NOMO-1 treated with dmso at 0.1 percent for 144 hours (cell line): ENCODE results near the gene SATB1.
"Not testable (repeated sequence)": the region's sequence is repeated elsewhere in the genome, so short reads cannot be mapped to it uniquely, and the experiment has no call there.

Source experiments
- DNase-seq: peaks from one replicate; lab custom pipeline; 2025; ENCODE audit not compliant: unreplicated experiment; lab: John Stamatoyannopoulos, UW

Gene SATB1

DNA sequence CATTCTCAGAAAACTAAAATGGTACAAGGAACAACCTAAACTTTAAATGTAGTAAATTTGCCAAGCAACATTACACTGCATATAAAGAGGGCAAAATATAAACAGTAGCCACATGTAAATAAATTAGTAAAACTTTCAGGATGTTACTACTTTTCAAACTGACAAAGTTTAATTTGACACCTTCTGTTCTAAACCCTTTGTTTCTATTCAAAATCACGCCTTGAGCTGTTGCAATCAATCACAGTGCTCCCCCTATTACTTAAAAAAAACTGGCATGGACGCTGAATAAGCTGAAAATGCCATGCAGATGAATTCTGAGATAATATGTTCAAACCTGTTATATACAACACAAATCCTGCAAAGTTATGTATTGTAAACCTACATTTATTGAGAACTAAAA, 69.3 kb downstream of the SATB1 start:
- DNase-seq: no peak

DNA sequence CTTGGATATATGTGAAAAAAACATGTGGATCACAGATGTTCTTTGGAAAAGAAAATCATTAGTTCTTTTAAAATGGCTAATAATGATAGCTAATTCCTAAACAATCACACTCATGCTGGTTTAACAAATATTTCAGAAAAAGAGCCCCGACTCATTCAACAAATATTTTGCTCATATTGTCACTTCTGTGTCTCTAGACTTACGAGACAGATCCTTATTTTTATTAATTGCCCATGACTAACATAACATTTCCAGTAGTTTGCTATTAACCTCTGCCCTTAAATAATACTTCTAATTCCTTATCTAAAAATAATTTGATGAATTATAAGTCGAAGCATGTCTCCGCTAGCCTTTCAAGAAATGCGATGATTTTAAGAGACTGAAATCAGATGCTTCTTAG, 70.4 kb downstream of the SATB1 start:
- DNase-seq: no peak

DNA sequence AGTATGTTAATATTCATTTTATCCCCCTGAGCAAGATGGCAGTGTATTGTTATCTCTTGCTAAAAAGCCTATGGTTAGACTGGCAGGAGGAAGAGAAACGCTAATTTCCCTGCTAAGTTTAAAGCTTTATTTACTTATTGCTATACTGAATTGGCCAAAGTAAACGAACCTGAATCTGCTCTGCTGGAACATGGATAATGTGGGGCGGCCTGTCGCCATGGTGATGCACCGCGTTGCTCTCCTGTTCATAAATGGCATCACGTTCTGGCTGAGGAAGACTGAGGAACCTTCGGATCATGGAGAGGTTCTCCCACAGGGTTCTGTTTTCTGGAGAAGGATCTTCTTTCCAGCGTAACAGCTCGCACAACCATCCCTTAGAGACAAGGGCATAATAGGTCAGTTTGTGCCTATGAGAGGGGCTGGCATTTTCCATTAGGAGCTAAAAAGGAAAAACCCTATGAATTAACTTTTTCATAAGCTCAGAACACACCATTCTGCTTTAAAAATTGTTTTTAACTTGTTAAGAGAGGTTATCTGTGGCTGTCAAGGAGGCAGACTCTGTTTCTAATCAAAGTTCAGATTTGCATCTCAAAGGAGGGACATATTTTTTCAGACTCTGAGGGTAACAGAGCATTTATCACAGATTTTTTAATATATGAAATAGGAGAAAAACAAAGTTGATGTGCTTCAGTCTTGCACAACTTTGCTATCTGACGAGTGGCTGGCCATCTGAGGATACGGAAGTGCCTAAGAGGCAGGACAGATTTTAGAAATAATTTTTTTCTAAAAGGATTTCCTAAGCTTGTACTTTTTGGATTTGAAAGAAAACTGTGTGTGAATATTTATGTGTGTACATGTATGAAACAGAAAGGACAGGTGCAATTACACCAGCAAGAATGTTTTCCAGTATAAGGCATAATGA, 73.1 kb downstream of the SATB1 start:
- no peak for DNase-seq

DNA sequence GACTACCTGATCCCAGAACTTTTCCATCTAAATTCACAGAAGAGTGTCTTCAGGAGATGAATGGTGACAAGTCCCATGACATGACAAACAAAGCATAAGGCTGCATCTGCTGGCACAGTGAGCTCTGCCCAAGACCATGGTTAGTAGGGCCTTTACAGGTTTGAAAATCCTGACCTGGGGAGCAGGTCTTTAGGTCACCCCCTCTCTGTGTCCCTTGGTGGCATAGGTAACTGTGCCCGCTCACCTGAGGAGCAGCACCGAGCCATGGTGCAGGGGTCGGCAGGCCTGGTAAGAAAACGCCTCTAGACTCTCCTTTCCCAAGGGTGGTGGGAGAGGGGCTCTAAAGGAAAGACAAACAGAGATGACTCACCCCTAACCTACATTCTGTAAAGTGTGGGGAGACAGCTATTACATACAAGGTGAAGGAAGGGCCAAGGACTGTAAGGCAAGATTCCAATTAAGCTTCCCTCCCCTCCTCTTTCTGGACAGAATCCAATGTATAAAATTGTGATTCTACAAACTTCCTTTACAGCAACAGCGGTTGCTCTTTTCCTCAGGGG, 74.0 kb downstream of the SATB1 start:
- DNase-seq: no peak

DNA sequence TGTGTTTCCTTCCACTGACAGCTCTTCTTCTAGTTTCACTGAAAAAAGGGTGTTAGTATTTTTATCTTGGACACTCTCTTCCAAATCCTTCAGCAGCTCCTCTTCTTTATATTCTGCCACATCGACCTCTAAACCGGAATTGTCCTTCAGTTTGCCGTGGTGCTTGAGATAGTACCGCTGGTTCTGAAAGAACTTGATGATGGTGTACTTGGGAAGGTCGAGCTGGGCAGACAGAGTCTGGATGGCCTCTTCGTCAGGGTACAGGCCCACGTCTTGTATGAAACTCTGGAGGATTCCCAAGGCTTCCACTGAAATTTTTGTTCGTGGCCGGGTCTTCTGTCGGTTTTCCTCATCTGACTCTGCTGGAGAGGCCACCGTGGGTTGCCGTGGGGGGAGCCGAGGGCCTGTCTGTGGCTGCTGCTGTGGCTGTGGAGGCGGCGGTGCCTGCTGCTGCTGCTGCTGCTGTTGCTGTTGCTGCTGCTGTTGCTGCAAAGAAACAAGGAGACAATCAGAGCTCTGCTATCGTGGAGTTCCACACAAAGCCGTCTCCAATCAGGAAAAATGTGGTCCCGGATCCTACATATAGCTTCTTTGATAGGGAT, 75.8 kb downstream of the SATB1 start:
- DNase-seq: no peak

- no peak for DNase-seq
These were observed 79.0 kb downstream of the SATB1 start for GRCh38 chr3:18346097-18346496.

GRCh38 chr3:18345015-18345367, 80.1 kb downstream of the SATB1 start:
- DNase-seq: no peak

GRCh38 chr3:18344306-18345014, 80.7 kb downstream of the SATB1 start:
- DNase-seq: no peak

GRCh38 chr3:18343809-18344208, 81.3 kb downstream of the SATB1 start:
- DNase-seq: no peak

DNA sequence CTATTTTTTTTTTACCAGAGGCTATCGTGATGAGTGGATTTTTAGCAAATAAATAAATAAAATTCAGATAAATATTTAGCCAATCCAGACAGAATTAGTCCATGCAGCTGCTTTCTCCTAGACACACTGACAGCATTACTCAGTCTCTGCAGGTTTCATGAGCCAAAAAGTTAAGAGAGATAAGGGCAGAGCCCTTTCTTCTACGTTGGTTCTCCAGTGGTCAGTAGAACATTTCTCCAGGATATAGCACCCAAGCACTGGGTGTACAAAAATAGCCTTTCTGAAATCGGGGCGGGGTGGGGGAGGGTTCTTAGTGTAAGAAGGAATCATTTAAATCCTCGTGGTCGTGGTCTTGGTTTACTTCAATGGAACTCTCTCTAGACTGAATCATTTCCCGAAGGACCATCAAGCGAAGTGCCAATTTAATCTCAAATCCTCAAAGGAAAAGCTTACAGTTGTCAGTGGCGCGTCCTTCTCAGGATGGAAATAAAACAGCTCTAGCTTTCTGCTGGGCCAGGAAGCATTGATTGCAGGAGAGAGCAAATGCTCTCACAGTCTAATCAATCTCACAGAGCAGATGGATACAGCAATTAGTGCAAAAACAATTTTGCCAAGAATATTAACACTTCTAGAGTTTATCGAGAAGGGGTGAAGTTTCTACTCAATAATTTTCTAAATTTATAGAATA, 86.2 kb downstream of the SATB1 start:
- DNase-seq: no peak

DNA sequence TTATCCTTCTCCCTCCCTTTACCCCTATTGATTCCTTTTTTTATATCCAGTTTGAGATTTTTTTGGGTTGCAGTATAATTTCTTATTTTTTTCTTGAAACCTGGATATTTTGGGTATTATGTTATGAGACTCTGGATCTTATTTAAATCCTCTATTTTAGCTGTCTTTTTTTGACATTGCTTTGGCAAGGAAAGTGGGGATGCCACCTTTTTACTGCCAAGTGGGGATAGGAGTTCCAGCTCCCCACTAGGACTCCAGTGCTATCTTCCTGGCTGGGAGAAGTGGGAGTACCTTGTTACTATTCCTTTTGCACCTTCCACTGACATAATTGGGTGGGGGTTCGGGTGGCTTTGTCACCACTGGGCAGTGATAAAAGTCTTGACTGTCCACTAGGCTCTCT, 87.9 kb downstream of the SATB1 start:
- DNase-seq: no peak

DNA sequence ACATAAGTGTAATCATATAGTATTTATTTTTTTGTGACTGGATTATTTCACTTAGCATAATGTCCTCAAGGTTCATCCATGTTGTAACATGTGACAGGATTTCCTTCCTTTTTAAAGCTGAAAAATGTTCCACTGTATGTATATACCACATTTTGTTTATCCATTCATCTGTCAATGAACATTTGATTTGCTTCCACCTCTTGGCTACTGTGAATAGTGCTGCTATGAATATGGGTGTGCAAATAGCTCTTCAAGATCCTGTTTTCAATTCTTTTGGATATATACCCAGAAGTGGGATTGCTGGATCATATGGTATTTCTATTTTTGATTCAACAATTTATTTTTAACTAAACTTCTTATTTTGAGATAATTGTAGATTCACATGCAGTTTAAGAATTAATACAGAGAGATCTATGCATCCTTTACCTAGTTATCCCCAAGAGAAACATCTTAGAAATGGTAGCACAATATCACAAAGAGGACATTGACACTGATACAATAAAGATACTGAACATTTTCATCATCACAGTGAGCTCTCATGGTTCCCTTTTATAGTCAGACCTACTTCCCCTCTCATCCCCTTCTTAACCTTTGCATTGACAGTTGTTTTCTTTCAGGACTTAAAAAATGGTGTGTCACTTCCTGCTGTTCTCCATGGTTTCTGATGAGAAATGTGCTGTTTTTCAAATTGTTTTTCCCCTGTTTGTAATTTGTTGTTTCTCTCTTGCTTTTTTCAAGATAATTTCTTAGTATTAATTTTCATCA, 90.1 kb downstream of the SATB1 start:
- peak; percentile 65 for DNase-seq

DNA sequence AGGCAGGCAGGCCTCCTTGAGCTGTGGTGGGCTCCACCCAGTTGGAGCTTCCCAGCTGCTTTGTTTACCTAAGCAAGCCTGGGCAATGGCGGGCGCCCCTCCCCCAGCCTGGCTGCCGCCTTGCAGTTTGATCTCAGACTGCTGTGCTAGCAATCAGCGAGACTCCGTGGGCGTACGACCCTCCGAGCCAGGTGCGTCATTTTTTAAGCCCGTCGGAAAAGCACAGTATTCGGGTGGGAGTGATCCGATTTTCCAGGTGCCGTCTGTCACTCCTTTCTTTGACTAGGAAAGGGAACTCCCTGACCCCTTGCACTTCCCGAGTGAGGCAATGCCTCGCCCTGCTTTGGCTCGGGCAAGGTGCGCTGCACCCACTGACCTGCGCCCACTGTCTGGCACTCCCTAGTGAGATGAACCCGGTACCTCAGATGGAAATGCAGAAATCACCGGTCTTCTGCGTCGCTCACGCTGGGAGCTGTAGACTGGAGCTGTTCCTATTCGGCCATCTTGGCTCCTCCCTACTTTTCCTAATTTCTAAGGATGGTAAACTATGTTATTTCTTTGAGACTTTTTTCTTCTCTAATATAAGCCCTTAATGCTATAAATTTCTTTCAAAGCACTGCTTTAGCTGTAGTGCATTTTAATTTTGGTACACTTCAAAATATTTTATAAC, 94.2 kb downstream of the SATB1 start:
- not testable (repeated sequence) for DNase-seq

DNA sequence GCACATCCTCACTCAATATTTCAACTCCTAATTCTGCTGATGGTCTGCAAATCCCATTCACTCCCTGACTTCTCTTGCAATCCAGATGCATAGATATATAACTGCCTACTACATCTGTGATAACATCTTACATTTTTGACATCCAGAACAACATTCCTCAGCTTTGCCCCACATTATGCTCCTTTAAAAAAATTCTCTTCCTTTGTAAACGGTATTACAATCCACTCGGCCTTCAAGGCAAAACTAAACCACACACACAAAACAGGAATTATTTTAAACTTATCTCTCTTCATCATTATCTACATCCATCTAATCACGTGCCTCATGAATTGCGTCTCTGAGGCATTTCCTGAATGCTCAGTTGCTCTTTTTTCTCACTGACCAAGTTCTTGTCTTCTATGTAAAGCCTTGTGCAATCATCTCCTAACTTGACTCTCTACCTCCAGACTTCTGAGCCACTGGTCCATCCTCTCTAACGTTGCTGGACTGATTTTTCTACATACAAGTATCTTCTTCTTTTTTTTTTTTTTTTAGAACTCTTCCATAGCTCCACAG, 117.0 kb downstream of the SATB1 start:
- no peak for DNase-seq

DNA sequence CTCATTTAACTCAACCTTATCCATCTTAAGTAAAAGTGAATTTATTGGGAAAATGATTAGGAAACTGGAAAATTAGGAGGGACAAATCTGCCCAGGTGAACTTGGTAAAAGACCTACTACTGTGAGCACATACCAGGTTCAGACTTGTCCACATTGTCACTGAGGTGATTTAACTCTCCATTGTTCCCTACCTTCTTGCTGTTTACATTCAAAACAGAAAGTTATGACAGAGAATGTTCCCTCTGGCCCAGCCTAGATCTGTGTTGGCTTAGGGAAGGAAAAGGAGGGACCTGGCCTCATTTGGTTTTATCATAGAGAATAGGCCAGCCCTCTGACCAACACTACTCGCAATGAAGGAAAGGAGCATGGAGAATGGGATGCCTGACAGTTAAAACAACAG, 117.6 kb downstream of the SATB1 start:
- no peak for DNase-seq

- DNase-seq: no peak
These were observed 122.6 kb downstream of the SATB1 start for GRCh38 chr3:18302517-18302916.

GRCh38 chr3:18301781-18302180, 123.4 kb downstream of the SATB1 start:
- DNase-seq: no peak

DNA sequence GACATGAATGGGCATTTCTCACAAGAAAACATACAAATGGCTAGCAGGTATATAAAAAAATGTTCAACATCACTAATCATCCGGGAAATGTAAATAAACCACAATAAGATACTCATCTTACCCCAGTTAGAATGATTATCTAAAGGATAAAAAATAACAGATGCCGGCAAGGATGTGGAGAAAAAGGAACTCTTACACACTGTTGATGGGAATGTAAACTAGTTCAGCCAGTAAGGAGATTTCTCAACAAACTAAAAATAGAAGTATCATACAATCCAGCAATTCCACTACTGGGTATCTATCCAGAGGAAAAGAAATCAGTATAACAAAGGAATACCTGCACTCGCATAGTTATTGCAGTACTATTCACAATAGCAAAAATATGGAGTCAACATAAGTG, 124.2 kb downstream of the SATB1 start:
- DNase-seq: no peak

DNA sequence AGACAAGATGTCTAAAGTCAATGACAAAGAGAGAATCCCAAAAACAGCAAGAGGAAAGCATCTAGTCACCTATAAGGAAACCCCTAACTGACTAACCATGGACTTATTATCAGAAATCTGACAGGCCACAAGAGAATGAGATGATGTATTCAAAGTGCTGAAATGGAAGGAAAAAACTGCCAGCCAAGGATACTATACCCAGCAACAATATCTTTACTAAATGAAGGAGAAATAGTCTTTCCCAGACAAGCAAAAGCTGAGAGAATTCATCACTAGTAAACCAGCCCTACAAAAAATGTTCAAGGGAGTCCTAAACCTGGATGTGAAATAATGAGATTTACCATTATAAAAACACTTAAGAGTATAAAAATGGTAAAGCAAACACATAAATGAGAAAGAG, 128.0 kb downstream of the SATB1 start:
- no peak for DNase-seq
